Fibroblast of lung (primary cell): Measurements from ENCODE around the gene CFAP61. TPM values are rescaled to one million over a fixed set of nuclear protein-coding genes. Genes with fewer than 3 reads are reported as not detected.

ENCODE experiments used
- DNase-seq, 2 donors: peaks; one replicate each; pipeline versions ENCODE4 v3.0.0 to v3.0.0-alpha.2; 2010; ENCODE audit warnings: low read depth in 2 of 2
- H2AFZ ChIP-seq: 2 replicates; pipeline ENCODE4 v1.5.1; 2012; ENCODE audit warnings: low read length, control low read depth, inconsistent platforms
- H3K27ac ChIP-seq: 2 replicates; pipeline ENCODE4 v1.5.1; 2011; ENCODE audit warnings: low read length, control low read depth; ENCODE audit not compliant: insufficient read depth
- H3K27me3 ChIP-seq: 2 replicates; pipeline ENCODE4 v1.5.1; 2011; ENCODE audit warnings: mild to moderate bottlenecking, low read length; ENCODE audit not compliant: control insufficient read depth, insufficient read depth
- H3K36me3 ChIP-seq: 2 replicates; pipeline ENCODE4 v1.5.1; 2011; ENCODE audit warnings: low read length; ENCODE audit not compliant: control insufficient read depth, insufficient read depth
- H3K4me1 ChIP-seq: 2 replicates; pipeline ENCODE4 v1.5.1; 2011; ENCODE audit warnings: low read length; ENCODE audit not compliant: control insufficient read depth, insufficient read depth; ENCODE audit errors: extremely low read depth
- H3K4me2 ChIP-seq: 2 replicates; pipeline ENCODE4 v1.5.1; 2011; ENCODE audit warnings: low read length, control low read depth; ENCODE audit not compliant: insufficient read depth; ENCODE audit errors: extremely low read depth
- H3K4me3 ChIP-seq, 4 experiments: fragments of 200-600 bp in 1 of 4; sonication (generic) in 1 of 4; replicated peaks in 1 of 4; 2 replicates each; pipeline ENCODE4 v1.5.1; 2011 to 2016; ENCODE audit warnings: low read length in 4 of 4, low read depth in 3 of 4, mild to moderate bottlenecking in 3 of 4, control low read depth in 2 of 4, inconsistent platforms in 1 of 4, mixed read lengths in 1 of 4; ENCODE audit not compliant: insufficient read depth in 1 of 4; ENCODE audit errors: control extremely low read depth in 1 of 4
- H3K79me2 ChIP-seq: 2 replicates; pipeline ENCODE4 v1.5.1; 2012; ENCODE audit warnings: mild to moderate bottlenecking, low read length, inconsistent platforms; ENCODE audit not compliant: control insufficient read depth, insufficient read depth
- H3K9ac ChIP-seq: 2 replicates; pipeline ENCODE4 v1.5.1; 2011; ENCODE audit warnings: mild to moderate bottlenecking, low read length, control low read depth; ENCODE audit not compliant: insufficient read depth
- H3K9me3 ChIP-seq: 2 replicates; pipeline ENCODE4 v1.5.1; 2012; ENCODE audit warnings: low read depth, low read length; ENCODE audit not compliant: control insufficient read depth, insufficient read depth
- H4K20me1 ChIP-seq: 2 replicates; pipeline ENCODE4 v1.5.1; 2011; ENCODE audit warnings: low read length; ENCODE audit not compliant: control insufficient read depth, insufficient read depth; ENCODE audit errors: extremely low read depth
- CTCF ChIP-seq, 2 donors: IDR thresholded peaks in 1 of 2; conservative IDR thresholded peaks in 1 of 2; 1 replicate in 1 of 2; 2 replicates in 1 of 2; pipeline ENCODE4 v1.5.1; 2011 to 2012; ENCODE audit warnings: low read length in 2 of 2, control low read depth in 1 of 2, inconsistent platforms in 1 of 2, low read depth in 1 of 2, mild to moderate bottlenecking in 1 of 2
- EZH2 ChIP-seq: IDR thresholded peaks from 2 replicates; pipeline ENCODE4 v1.5.1; 2012; ENCODE audit warnings: low read length, control low read depth, mild to moderate bottlenecking; ENCODE audit errors: missing control alignments
- polyA plus RNA-seq, 2 donors: library from polyadenylated mRNA; depleted of rRNA in 1 of 2; stranded (reverse) in 1 of 2; unstranded in 1 of 2; fragments of >200 nt; gene quantifications; 2 replicates each; pipeline ENCODE4 v1.2.1, GENCODE V29; 2011 to 2012; ENCODE audit warnings: missing spikeins in 1 of 2
- total RNA-seq: library from RNA; depleted of rRNA; stranded (reverse); fragments of >200 nt; gene quantifications from 2 replicates; pipeline ENCODE4 v1.2.1, GENCODE V29; 2014

The CFAP61 gene
- total and polyA plus RNA-seq, 2 donors (not counting 1 experiment from before 2014, with no cell fraction given): not detected

GRCh38 chr20:20231528-20232298 is 179.4 kb downstream of the CFAP61 start:
- DNase-seq: no peak
- Histone ChIP-seq H3K79me2 (no peaks in the 10 kb centered on the region), H3K27ac (no peak overlapping the region), H4K20me1 (no peaks in the 10 kb centered on the region), H3K4me3 (no peak overlapping the region), H3K9ac (no peak overlapping the region), H3K36me3 (no peaks in the 10 kb centered on the region), H3K9me3 (no peaks in the 10 kb centered on the region), H3K4me2 (no peak overlapping the region), H2AFZ (no peak overlapping the region), H3K27me3 (no peaks in the 10 kb centered on the region), H3K4me1 (no peaks in the 10 kb centered on the region)
- TF ChIP-seq CTCF (conservative IDR thresholded peaks at IDR 0.05 in 1 of 2, IDR thresholded peaks at IDR 0.05 in 1 of 2; ENCODE audit: low read depth in 1 of 2, low read length in 2 of 2) (no peak), EZH2 (no peak)

DNA sequence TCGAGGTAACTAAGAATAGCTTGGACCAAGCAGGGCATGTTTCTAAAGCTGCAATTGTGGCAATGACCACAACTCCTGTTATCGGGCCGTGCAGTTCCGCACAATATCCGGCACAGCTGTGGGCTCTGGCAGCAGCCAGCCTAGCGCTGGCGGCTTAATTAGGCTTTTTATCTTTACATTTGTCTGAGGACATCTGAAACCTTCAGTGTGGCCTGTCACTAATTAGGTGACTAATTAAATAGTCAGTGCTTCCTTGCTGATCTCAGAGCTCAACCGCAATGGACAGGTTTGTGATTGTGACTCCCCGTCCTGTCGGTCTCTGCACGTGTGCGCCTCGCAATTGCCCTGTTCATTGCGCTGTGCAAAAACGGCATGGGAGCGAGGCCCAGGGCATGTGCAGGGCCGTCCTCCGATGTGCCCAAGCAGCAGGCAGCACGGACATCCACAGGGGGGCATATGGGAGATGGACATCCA is 180.7 kb downstream of the CFAP61 start:
- no peaks in the 10 kb centered on the region for H3K27me3 ChIP-seq
- DNase-seq: no peak
- H4K20me1 ChIP-seq: no peaks in the 10 kb centered on the region
- no peak overlapping the region for H2AFZ ChIP-seq
- H3K4me2 ChIP-seq: no peak overlapping the region
- no peaks in the 10 kb centered on the region for H3K36me3 ChIP-seq
- no peak overlapping the region for H3K4me3 ChIP-seq
- H3K9ac ChIP-seq: no peak overlapping the region
- no peaks in the 10 kb centered on the region for H3K9me3 ChIP-seq
- no peak for TF ChIP-seq EZH2
- no peak for TF ChIP-seq CTCF (conservative IDR thresholded peaks at IDR 0.05 in 1 of 2, IDR thresholded peaks at IDR 0.05 in 1 of 2; ENCODE audit: low read depth in 1 of 2, low read length in 2 of 2)
- H3K79me2 ChIP-seq: no peaks in the 10 kb centered on the region
- no peaks in the 10 kb centered on the region for H3K4me1 ChIP-seq
- no peak overlapping the region for H3K27ac ChIP-seq

DNA sequence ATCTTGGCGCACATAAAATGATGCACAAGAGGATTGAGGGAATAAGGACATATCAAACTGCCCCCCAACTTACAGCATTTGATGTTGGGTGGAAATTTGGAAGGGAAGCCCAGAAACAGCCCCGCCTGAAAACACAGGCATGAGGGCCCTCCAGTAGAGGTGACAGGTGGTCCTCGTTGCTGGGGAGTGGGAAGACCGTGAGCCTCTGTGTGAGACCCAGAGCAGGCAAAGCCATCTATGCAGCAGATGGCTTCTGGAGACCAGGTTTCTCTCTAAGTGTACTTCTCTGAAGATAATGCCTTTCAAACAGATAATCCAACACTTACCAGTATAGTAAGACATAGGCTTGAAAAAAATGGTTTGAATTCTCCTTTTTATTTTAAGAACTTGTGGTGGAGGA is 183.3 kb downstream of the CFAP61 start:
- Histone ChIP-seq H3K9me3 (no peaks in the 10 kb centered on the region), H3K27ac (no peak overlapping the region), H3K4me2 (no peak overlapping the region), H4K20me1 (no peaks in the 10 kb centered on the region), H3K4me1 (no peaks in the 10 kb centered on the region), H3K27me3 (no peaks in the 10 kb centered on the region), H3K9ac (no peak overlapping the region), H3K36me3 (no peaks in the 10 kb centered on the region), H3K79me2 (no peaks in the 10 kb centered on the region), H2AFZ (no peak overlapping the region), H3K4me3 (no peak overlapping the region)
- TF ChIP-seq EZH2 (no peak), CTCF (conservative IDR thresholded peaks at IDR 0.05 in 1 of 2, IDR thresholded peaks at IDR 0.05 in 1 of 2; ENCODE audit: low read depth in 1 of 2, low read length in 2 of 2) (no peak)
- no peak for DNase-seq
